ENCODE results near the gene SBNO2.

The SBNO2 gene

GRCh38 chr19:1084024-1084868 is 89.8 kb downstream of the SBNO2 start:
- TF ChIP-seq FOXP2 (optimal IDR thresholded peaks at IDR 0.05; ENCODE audit: borderline replicate concordance, extremely low read depth, extremely low read length, insufficient read depth), result no peak
- no peak for TF ChIP-seq POLR2AphosphoS5 (IDR thresholded peaks at IDR 0.05; ENCODE audit: low read depth, low read length)
- TF ChIP-seq SIN3A (IDR thresholded peaks at IDR 0.05; ENCODE audit: borderline replicate concordance, insufficient read depth, low read length), result no peak
- TF ChIP-seq, protein P1, sequence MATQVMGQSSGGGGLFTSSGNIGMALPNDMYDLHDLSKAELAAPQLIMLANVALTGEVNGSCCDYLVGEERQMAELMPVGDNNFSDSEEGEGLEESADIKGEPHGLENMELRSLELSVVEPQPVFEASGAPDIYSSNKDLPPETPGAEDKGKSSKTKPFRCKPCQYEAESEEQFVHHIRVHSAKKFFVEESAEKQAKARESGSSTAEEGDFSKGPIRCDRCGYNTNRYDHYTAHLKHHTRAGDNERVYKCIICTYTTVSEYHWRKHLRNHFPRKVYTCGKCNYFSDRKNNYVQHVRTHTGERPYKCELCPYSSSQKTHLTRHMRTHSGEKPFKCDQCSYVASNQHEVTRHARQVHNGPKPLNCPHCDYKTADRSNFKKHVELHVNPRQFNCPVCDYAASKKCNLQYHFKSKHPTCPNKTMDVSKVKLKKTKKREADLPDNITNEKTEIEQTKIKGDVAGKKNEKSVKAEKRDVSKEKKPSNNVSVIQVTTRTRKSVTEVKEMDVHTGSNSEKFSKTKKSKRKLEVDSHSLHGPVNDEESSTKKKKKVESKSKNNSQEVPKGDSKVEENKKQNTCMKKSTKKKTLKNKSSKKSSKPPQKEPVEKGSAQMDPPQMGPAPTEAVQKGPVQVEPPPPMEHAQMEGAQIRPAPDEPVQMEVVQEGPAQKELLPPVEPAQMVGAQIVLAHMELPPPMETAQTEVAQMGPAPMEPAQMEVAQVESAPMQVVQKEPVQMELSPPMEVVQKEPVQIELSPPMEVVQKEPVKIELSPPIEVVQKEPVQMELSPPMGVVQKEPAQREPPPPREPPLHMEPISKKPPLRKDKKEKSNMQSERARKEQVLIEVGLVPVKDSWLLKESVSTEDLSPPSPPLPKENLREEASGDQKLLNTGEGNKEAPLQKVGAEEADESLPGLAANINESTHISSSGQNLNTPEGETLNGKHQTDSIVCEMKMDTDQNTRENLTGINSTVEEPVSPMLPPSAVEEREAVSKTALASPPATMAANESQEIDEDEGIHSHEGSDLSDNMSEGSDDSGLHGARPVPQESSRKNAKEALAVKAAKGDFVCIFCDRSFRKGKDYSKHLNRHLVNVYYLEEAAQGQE (IDR thresholded peaks at IDR 0.05; ENCODE audit: insufficient read depth in 1 of 2, low read depth in 2 of 2, low read length in 2 of 2), result no peak
- no peak for TF ChIP-seq TAF1 (IDR thresholded peaks at IDR 0.05; ENCODE audit: borderline replicate concordance, insufficient read depth, low read length)

DNA sequence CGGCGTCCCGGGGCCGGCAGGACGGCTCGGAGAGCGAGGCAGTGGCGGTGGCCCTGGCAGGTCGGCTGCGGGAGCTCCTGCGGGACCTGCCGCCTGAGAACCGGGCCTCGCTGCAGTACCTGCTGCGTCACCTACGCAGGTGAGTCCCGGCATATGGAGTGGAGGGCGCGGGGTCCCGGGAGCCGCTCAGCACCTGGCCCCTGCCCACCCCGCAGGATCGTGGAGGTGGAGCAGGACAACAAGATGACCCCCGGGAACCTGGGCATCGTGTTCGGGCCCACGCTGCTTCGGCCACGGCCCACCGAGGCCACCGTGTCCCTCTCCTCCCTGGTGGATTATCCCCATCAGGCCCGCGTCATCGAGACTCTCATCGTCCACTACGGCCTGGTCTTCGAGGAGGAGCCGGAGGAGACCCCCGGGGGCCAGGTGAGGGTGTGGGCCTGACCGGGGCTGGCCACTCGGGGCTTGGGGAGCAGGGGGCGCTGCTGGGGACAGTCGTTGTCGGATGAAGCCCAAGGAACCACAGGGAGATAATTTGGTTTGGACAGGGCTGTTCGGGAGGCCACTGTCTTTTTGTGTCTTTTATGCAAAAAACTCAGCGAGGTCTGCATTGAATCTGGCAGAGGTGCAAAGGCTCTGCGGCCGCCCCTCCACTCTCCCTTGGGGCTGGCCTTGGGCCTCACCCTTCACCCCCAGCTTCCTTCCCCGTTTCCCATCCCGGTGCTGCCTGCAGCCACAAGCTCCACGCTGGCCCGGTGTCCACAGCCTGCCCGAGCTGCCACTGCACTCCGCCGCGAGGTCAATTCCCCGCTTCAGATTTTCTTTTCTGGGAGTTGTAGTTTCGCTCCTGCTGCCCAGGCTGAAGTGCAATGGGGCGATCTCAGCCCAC is 90.9 kb downstream of the SBNO2 start:
- TF ChIP-seq, protein P1 (IDR thresholded peaks at IDR 0.05; ENCODE audit: insufficient read depth in 1 of 2, low read depth in 2 of 2, low read length in 2 of 2), result no peak
- TF ChIP-seq FOXP2 (optimal IDR thresholded peaks at IDR 0.05; ENCODE audit: borderline replicate concordance, extremely low read depth, extremely low read length, insufficient read depth) (no peak), SIN3A (IDR thresholded peaks at IDR 0.05; ENCODE audit: borderline replicate concordance, insufficient read depth, low read length) (no peak), POLR2AphosphoS5 (IDR thresholded peaks at IDR 0.05; ENCODE audit: low read depth, low read length) (no peak), TAF1 (IDR thresholded peaks at IDR 0.05; ENCODE audit: borderline replicate concordance, insufficient read depth, low read length) (no peak)

- TF ChIP-seq TAF1 (IDR thresholded peaks at IDR 0.05; ENCODE audit: borderline replicate concordance, insufficient read depth, low read length) (no peak), SIN3A (IDR thresholded peaks at IDR 0.05; ENCODE audit: borderline replicate concordance, insufficient read depth, low read length) (0 out of 2 replicates have a peak, but pooled peaks have one; percentile 52), POLR2AphosphoS5 (IDR thresholded peaks at IDR 0.05; ENCODE audit: low read depth, low read length) (no peak), FOXP2 (optimal IDR thresholded peaks at IDR 0.05; ENCODE audit: borderline replicate concordance, extremely low read depth, extremely low read length, insufficient read depth) (peak; percentile 8)
- TF ChIP-seq, protein P1 (IDR thresholded peaks at IDR 0.05; ENCODE audit: insufficient read depth in 1 of 2, low read depth in 2 of 2, low read length in 2 of 2), result no peak
These were observed 91.7 kb downstream of the SBNO2 start for GRCh38 chr19:1082165-1082927.

DNA sequence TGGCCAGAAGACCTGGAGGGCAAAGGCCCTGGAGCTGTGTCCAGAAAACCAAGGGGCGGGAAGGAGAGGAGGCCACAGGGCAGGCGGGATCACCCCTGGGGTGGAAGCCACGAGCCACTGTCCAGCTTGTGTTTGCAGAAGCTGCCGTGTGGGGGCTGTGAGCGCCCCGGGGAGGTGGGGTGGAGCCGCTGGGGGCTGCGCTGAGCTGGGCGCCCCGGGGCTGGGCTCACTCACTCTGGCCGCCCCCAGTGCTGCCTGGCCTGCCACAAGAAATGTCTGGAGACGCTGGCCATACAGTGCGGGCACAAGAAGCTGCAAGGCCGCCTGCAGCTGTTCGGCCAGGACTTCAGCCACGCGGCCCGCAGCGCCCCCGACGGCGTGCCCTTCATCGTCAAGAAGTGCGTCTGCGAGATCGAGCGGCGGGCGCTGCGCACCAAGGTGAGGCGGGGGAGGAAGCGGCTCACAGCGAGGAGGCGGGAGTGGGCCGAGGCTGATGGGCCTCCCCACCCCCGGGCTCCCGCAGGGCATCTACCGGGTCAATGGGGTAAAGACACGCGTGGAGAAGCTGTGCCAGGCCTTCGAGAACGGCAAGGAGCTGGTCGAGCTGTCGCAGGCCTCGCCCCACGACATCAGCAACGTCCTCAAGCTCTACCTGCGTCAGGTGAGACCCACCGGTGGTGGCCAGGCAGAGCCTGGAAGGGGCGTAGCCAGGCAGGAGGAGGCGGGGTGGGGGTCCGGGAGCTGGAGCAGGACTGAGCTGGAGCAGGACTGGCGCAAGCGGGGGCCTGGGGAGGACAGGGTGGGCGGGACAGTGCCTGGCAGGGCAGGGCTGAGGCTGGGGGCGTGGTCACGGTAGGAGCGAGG is 92.5 kb downstream of the SBNO2 start:
- TF ChIP-seq, protein P1 (IDR thresholded peaks at IDR 0.05; ENCODE audit: insufficient read depth in 1 of 2, low read depth in 2 of 2, low read length in 2 of 2), result no peak
- TF ChIP-seq FOXP2 (optimal IDR thresholded peaks at IDR 0.05; ENCODE audit: borderline replicate concordance, extremely low read depth, extremely low read length, insufficient read depth) (no peak), SIN3A (IDR thresholded peaks at IDR 0.05; ENCODE audit: borderline replicate concordance, insufficient read depth, low read length) (no peak), TAF1 (IDR thresholded peaks at IDR 0.05; ENCODE audit: borderline replicate concordance, insufficient read depth, low read length) (no peak), POLR2AphosphoS5 (IDR thresholded peaks at IDR 0.05; ENCODE audit: low read depth, low read length) (no peak)
